Erythroblast (primary cell): ENCODE measurements around the gene PIP5K1B.

Source experiments
- DNase-seq, 2 experiments: peaks; one replicate each; lab custom pipeline; 2025; lab: John Stamatoyannopoulos, UW
- GATA1 ChIP-seq: IDR thresholded peaks from 2 replicates; pipeline ENCODE4 v1.6.1; 2011; ENCODE audit warnings: low read depth, mild to moderate bottlenecking, control low read depth, low read length, moderate library complexity
- POLR2A ChIP-seq: IDR thresholded peaks from 2 replicates; pipeline ENCODE4 v1.6.1; 2011; ENCODE audit warnings: mild to moderate bottlenecking, low read length

Gene PIP5K1B

GRCh38 chr9:68841276-68842052 lies 136.4 kb downstream of the PIP5K1B start:
- TF ChIP-seq GATA1 (no peak), POLR2A (no peak)
- DNase-seq = no peak

- no peak for DNase-seq
- no peak for TF ChIP-seq GATA1
- TF ChIP-seq POLR2A = no peak
Observed at GRCh38 chr9:68842568-68842967, 137.5 kb downstream of the PIP5K1B start.

- TF ChIP-seq GATA1 = no peak
- TF ChIP-seq POLR2A = no peak
- DNase-seq = no peak
Observed at GRCh38 chr9:68843239-68843638, 138.2 kb downstream of the PIP5K1B start.

DNA sequence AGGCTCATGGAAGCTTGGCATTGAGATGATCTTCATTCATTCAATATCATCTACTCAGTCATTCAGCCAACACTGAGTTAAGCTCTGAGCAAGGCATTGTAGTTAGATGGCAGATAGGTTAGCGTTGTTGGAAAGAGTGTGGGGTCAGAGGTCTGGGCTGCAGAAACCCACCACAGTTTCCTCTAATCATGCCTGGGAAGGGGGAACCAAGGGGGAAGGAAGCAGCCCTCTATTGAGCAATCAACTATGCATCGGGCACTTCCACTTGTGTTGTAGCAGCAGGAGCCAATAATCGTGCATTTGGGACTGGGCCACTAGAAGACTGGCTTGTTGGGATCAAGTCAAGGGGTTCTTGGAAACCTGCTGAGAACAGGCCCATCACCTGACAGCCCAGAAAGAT lies 139.1 kb downstream of the PIP5K1B start:
- no peak for DNase-seq
- no peak for TF ChIP-seq POLR2A
- TF ChIP-seq GATA1 = no peak

DNA sequence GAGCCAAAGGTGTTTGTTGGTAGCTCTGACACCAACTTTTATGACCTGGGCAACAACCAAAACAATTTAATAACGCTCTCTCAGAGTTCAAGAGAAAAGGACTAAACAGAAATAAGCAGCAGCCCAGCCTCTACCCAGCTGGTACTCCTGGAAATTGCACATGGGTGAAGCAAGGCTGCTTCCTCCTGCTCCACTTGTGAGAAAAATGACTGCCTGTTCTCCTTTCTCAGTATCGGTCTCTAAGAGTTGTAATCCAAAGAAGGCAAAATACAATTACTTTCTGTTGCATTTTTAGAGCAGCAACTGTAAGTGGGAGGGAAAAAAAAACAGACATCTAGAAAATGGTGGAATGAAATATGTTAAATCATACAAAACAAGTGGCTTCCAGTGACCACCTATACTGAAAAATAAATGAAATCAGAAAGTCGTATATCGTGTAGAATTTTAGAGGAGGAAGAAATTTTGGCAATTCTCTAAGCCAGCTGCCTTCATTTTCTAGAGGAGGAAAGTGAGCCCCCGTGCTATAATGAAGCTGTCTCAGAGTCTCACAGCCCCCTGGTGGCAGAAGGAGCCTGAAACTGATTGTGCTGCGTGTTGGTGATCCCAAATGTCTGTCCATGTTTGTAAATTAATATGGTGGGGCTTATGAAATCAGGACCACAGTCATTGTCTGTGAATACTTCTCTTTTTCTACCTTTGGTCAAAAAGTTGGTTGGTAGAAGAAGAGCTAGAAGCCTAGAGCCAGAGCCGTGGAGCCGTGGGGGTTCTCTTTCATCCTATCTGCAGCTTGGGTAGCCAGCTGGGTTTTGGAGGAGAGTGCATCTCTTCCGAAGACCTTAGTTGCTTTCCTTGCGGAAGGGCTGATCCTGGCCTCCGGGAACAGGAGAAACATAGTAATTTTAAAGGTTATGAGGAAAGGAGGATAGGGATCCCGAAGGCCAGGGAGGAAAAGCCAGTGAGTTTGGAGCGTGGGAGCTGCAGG lies 139.9 kb downstream of the PIP5K1B start:
- TF ChIP-seq GATA1 (no peak), POLR2A (no peak)
- DNase-seq = peak; percentile 62 to 71

DNA sequence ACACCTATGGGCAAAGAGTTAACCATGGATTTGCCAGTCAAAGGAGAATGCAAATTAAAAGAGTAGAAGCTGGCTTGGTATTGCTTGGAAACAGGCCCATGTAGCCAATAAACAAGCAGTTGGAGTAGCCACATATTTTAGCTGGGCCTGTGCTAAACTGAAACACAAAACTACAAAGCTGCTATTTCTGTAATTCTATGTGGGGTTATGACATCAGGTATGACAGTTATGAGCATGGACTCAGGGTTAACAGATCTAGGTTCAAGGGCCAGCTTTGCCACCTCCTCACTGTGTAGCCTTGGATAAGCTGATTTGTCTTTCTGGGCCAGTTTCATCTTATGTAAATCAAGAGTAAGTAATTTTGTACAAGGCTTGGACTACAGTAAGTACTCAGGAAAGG lies 142.7 kb downstream of the PIP5K1B start:
- no peak for DNase-seq

GRCh38 chr9:68851657-68852056 lies 146.6 kb downstream of the PIP5K1B start:
- DNase-seq = no peak
- no peak for TF ChIP-seq POLR2A
- TF ChIP-seq GATA1 = no peak

More for the DNA sequence above, 142.7 kb downstream of the PIP5K1B start:
- TF ChIP-seq GATA1 (no peak), POLR2A (no peak)

DNA sequence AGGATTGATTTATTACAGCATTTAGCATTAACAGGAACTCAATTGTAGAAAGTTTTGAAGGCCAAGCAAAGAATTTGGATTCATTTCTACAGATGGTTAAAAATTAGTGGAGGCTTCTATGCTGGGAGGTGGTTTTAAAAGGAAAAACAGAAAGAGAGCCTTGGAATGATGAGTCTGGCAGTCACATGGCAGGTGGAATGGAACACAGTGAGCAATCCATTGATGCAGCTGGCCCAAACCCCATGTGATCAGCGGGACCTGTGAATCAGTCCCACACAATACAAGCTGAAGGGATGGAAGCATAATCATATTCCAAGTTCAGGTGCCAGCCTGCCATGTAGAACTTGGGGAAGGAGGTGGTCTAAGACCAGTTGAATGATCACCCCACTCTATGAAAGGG lies 147.9 kb downstream of the PIP5K1B start:
- no peak for TF ChIP-seq POLR2A
- TF ChIP-seq GATA1 = no peak
- DNase-seq = no peak

DNA sequence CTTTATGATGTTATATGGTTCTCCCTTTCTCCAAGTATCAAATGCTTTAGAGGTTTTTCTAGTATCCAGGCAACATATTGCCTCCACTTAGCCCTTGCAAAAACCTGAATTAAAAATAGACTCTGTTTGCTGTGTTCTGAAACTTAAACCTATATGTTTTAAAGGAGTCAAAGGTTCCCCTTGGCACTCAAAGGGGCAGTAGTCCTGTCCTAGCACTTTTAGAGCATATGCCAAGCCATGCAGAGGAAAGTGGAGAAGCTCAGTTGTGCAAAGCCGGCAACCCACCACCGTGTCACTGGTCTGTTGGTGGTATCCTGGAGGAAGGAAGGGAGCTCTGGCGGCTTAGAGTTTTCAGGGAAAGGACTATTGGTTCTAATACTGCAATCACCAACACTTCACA lies 154.3 kb downstream of the PIP5K1B start:
- DNase-seq = no peak
- TF ChIP-seq GATA1 (no peak), POLR2A (no peak)

DNA sequence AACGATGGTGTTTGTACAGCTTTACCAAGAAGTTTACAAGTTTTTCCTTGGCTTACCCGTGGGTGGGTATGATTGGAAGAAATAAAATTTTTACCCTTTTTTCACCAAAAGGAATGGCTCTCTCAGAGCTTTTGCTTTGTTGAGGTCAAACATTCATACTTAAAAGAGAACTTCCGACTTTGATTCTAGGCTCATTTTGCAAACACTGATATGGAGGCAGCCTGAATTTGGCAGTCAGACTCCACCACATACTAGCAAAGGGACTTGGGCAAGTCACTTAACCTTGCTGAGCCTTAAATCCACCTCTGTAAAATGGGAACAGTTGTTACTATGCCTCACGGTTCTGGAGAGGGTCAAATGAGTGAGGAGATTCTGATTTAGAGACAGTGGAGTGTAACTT lies 155.4 kb downstream of the PIP5K1B start:
- DNase-seq = no peak
- no peak for TF ChIP-seq POLR2A
- no peak for TF ChIP-seq GATA1

- TF ChIP-seq GATA1 (no peak), POLR2A (no peak)
- DNase-seq = no peak
Observed at GRCh38 chr9:68861436-68861835, 156.4 kb downstream of the PIP5K1B start.

DNA sequence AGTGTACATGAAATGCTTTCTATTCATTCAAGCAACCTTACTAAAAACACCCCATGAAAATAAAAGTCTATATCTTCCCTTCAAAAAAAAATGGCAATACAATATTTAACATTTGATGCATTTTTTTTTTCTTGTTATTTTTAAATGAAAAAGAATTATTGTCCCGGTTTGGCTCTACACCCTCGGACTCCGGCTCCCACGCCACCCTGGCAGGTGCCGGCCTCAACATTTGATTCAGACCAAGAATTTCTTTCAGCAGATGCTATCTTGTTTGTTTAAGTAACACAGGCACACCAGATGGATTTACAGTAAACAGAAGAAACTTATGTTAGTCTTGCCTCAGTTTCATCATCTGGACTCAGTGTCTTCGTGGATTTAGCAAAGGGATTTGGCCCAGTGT lies 162.0 kb downstream of the PIP5K1B start:
- DNase-seq = no peak
- TF ChIP-seq POLR2A = no peak
- TF ChIP-seq GATA1 = no peak

GRCh38 chr9:68869022-68869421 lies 164.0 kb downstream of the PIP5K1B start:
- DNase-seq = no peak
- no peak for TF ChIP-seq POLR2A
- TF ChIP-seq GATA1 = no peak

GRCh38 chr9:68870086-68870485 lies 165.0 kb downstream of the PIP5K1B start:
- no peak for DNase-seq
- TF ChIP-seq POLR2A (no peak), GATA1 (no peak)
